Trophoblast cell (in vitro differentiated cells and primary cell): ENCODE data around the gene DENND1A.

ENCODE experiments used
- DNase-seq, 2 donors: peaks; one replicate each; pipeline ENCODE4 v3.0.0-alpha.2; 2016
- H2AFZ ChIP-seq: 2 replicates; pipeline ENCODE4 v1.6.1; 2013; ENCODE audit warnings: low read length, moderate library complexity, mild to moderate bottlenecking; ENCODE audit not compliant: insufficient read depth, poor library complexity
- H2AK5ac ChIP-seq: 2 replicates; pipeline ENCODE4 v1.6.1; 2013; ENCODE audit warnings: mild to moderate bottlenecking, low read length
- H2BK120ac ChIP-seq: 2 replicates; pipeline ENCODE4 v1.6.1; 2013; ENCODE audit warnings: low read length, mild to moderate bottlenecking, moderate library complexity; ENCODE audit not compliant: insufficient read depth, poor library complexity
- H2BK12ac ChIP-seq: 2 replicates; pipeline ENCODE4 v1.6.1; 2013; ENCODE audit warnings: mild to moderate bottlenecking, low read length, moderate library complexity
- H2BK5ac ChIP-seq: 2 replicates; pipeline ENCODE4 v1.6.1; 2013; ENCODE audit warnings: low read length, low read depth, moderate library complexity, mild to moderate bottlenecking; ENCODE audit not compliant: poor library complexity
- H3K14ac ChIP-seq: 2 replicates; pipeline ENCODE4 v1.6.1; 2013; ENCODE audit warnings: mild to moderate bottlenecking, low read length
- H3K18ac ChIP-seq: 2 replicates; pipeline ENCODE4 v1.6.1; 2013; ENCODE audit warnings: mild to moderate bottlenecking, low read length
- H3K23ac ChIP-seq: 2 replicates; pipeline ENCODE4 v1.6.1; 2013; ENCODE audit warnings: low read length
- H3K27ac ChIP-seq: 2 replicates; pipeline ENCODE4 v1.5.1; 2013; ENCODE audit warnings: low read depth, mild to moderate bottlenecking, inconsistent platforms, low read length, moderate library complexity
- H3K27me3 ChIP-seq: 2 replicates; pipeline ENCODE4 v1.6.1; 2013; ENCODE audit warnings: inconsistent platforms, mild to moderate bottlenecking, low read length, moderate library complexity; ENCODE audit not compliant: insufficient read depth
- H3K36me3 ChIP-seq, 2 experiments: 1 replicate in 1 of 2; 2 replicates in 1 of 2; pipeline ENCODE4 v1.6.1; 2013; ENCODE audit warnings: low read length in 2 of 2, mild to moderate bottlenecking in 2 of 2, moderate library complexity in 1 of 2; ENCODE audit not compliant: insufficient read depth in 2 of 2, control insufficient read depth in 1 of 2
- H3K4ac ChIP-seq: 2 replicates; pipeline ENCODE4 v1.6.1; 2013; ENCODE audit warnings: low read depth, mild to moderate bottlenecking, low read length, moderate library complexity
- H3K4me1 ChIP-seq, 2 experiments: 1 replicate in 1 of 2; 2 replicates in 1 of 2; pipeline ENCODE4 v1.6.1; 2013; ENCODE audit warnings: low read length in 2 of 2, mild to moderate bottlenecking in 2 of 2, moderate library complexity in 1 of 2; ENCODE audit not compliant: insufficient read depth in 2 of 2, control insufficient read depth in 1 of 2
- H3K4me2 ChIP-seq: 2 replicates; pipeline ENCODE4 v1.6.1; 2013; ENCODE audit warnings: inconsistent platforms, mild to moderate bottlenecking, low read length, moderate library complexity
- H3K4me3 ChIP-seq: 2 replicates; pipeline ENCODE4 v1.5.1; 2013; ENCODE audit warnings: mild to moderate bottlenecking, low read depth, low read length, inconsistent platforms
- H3K79me1 ChIP-seq: one replicate; pipeline ENCODE4 v1.6.1; 2013; ENCODE audit warnings: low read length
- H3K79me2 ChIP-seq: 2 replicates; pipeline ENCODE4 v1.6.1; 2013; ENCODE audit warnings: low read length, mild to moderate bottlenecking; ENCODE audit not compliant: control insufficient read depth, insufficient read depth, poor library complexity
- H3K9ac ChIP-seq: 2 replicates; pipeline ENCODE4 v1.6.1; 2013; ENCODE audit warnings: mild to moderate bottlenecking, low read length
- H3K9me3 ChIP-seq: 2 replicates; pipeline ENCODE4 v1.6.1; 2013; ENCODE audit warnings: low read depth, mild to moderate bottlenecking, control low read depth, inconsistent platforms, low read length; ENCODE audit not compliant: insufficient read depth
- H4K12ac ChIP-seq: 2 replicates; pipeline ENCODE4 v1.6.1; 2013; ENCODE audit warnings: low read depth, mild to moderate bottlenecking, low read length, moderate library complexity
- H4K8ac ChIP-seq: 2 replicates; pipeline ENCODE4 v1.6.1; 2013; ENCODE audit warnings: low read depth, mild to moderate bottlenecking, low read length, moderate library complexity
- H4K91ac ChIP-seq: one replicate; pipeline ENCODE4 v1.6.1; 2013; ENCODE audit warnings: low read depth, mild to moderate bottlenecking, low read length, moderate library complexity
- WGBS: extraction: QIAGEN DNeasy Blood & Tissue Kit; methylation state at CpG from one replicate; pipeline ENCODE4 v1.1.7; 2013; ENCODE audit warnings: missing lambda C conversion rate; ENCODE audit not compliant: insufficient read length, insufficient coverage; ENCODE audit errors: extremely low coverage; 5-methylcytosine and 5-hydroxymethylcytosine counted together

The DENND1A gene

GRCh38 chr9:123954518-123955280 is 24.8 kb upstream of the DENND1A start:
- no peak overlapping the region for H3K4me2 ChIP-seq
- WGBS: no CpG with 5 or more reads among the region's 9 CpGs
- no peak overlapping the region for H3K23ac ChIP-seq
- H4K91ac ChIP-seq: no peak overlapping the region
- H4K8ac ChIP-seq: no peak overlapping the region
- H3K9ac ChIP-seq: no peak overlapping the region
- H3K27me3 ChIP-seq: no peaks in the 10 kb centered on the region
- H3K4ac ChIP-seq: no peak overlapping the region
- H2BK120ac ChIP-seq: no peak overlapping the region
- H2AFZ ChIP-seq: no peak overlapping the region
- H3K9me3 ChIP-seq: no peaks in the 10 kb centered on the region
- no peak overlapping the region for H3K18ac ChIP-seq
- H3K79me2 ChIP-seq: no peaks in the 10 kb centered on the region
- H3K27ac ChIP-seq: no peak overlapping the region
- H3K14ac ChIP-seq: no peak overlapping the region
- H4K12ac ChIP-seq: no peak overlapping the region
- peak in 1 of 2 donors; percentile 57 for DNase-seq
- H3K4me1 ChIP-seq: no peaks in the 10 kb centered on the region
- H3K36me3 ChIP-seq: no peaks in the 10 kb centered on the region
- no peak overlapping the region for H2AK5ac ChIP-seq
- H2BK5ac ChIP-seq: no peak overlapping the region
- no peaks in the 10 kb centered on the region for H3K79me1 ChIP-seq
- H3K4me3 ChIP-seq: no peak overlapping the region
- no peak overlapping the region for H2BK12ac ChIP-seq

- Histone ChIP-seq H3K18ac (no peak overlapping the region), H4K91ac (no peak overlapping the region), H3K4me1 (no peaks in the 10 kb centered on the region), H4K12ac (no peak overlapping the region), H2BK12ac (no peak overlapping the region), H2AFZ (no peak overlapping the region), H3K4ac (no peak overlapping the region), H2AK5ac (no peak overlapping the region), H4K8ac (no peak overlapping the region), H2BK5ac (no peak overlapping the region), H3K79me1 (no peaks in the 10 kb centered on the region), H3K23ac (no peak overlapping the region), H3K9ac (no peak overlapping the region), H3K27ac (no peak overlapping the region), H3K79me2 (no peaks in the 10 kb centered on the region), H3K4me2 (no peak overlapping the region), H3K14ac (no peak overlapping the region), H3K4me3 (no peak overlapping the region), H3K27me3 (no peaks in the 10 kb centered on the region), H3K9me3 (no peaks in the 10 kb centered on the region), H3K36me3 (no peaks in the 10 kb centered on the region), H2BK120ac (no peak overlapping the region)
- no peak for DNase-seq
- WGBS: no CpG with 5 or more reads among the region's 9 CpGs
Observed at GRCh38 chr9:123952641-123953495, 22.9 kb upstream of the DENND1A start.

- Histone ChIP-seq H3K9ac (no peak overlapping the region), H3K23ac (no peak overlapping the region), H3K18ac (no peak overlapping the region), H3K4me2 (no peak overlapping the region), H2BK5ac (no peak overlapping the region), H3K9me3 (no peaks in the 10 kb centered on the region), H2BK12ac (no peak overlapping the region), H2AFZ (no peak overlapping the region), H4K12ac (no peak overlapping the region), H4K91ac (no peak overlapping the region), H3K14ac (no peak overlapping the region), H3K36me3 (no peaks in the 10 kb centered on the region), H4K8ac (no peak overlapping the region), H3K79me1 (peaks cover 1% of the 10 kb centered on the region), H2AK5ac (no peak overlapping the region), H2BK120ac (no peak overlapping the region), H3K4me1 (peaks cover 0 to 2% of the 10 kb centered on the region in 2 experiments), H3K27me3 (no peaks in the 10 kb centered on the region), H3K27ac (no peak overlapping the region), H3K4me3 (no peak overlapping the region), H3K79me2 (no peaks in the 10 kb centered on the region), H3K4ac (no peak overlapping the region)
- no CpG with 5 or more reads among the region's 3 CpGs for WGBS
- no peak for DNase-seq
Observed at GRCh38 chr9:123948286-123948685, 18.4 kb upstream of the DENND1A start.

- H3K18ac ChIP-seq: no peak overlapping the region
- H4K12ac ChIP-seq: no peak overlapping the region
- no peak overlapping the region for H3K27ac ChIP-seq
- no peak for DNase-seq
- no peaks in the 10 kb centered on the region for H3K36me3 ChIP-seq
- peaks cover 3 to 5% of the 10 kb centered on the region in 2 experiments for H3K4me1 ChIP-seq
- H3K4me2 ChIP-seq: no peak overlapping the region
- peaks cover 1% of the 10 kb centered on the region for H3K79me1 ChIP-seq
- no peak overlapping the region for H3K14ac ChIP-seq
- no peak overlapping the region for H2AK5ac ChIP-seq
- H3K4ac ChIP-seq: no peak overlapping the region
- H4K8ac ChIP-seq: no peak overlapping the region
- no peak overlapping the region for H3K4me3 ChIP-seq
- H3K9me3 ChIP-seq: no peaks in the 10 kb centered on the region
- H4K91ac ChIP-seq: no peak overlapping the region
- H3K79me2 ChIP-seq: peaks cover under 1% of the 10 kb centered on the region
- no peak overlapping the region for H2BK5ac ChIP-seq
- no CpG with 5 or more reads among the region's 2 CpGs for WGBS
- no peak overlapping the region for H2BK120ac ChIP-seq
- H3K9ac ChIP-seq: no peak overlapping the region
- H3K23ac ChIP-seq: no peak overlapping the region
- no peak overlapping the region for H2BK12ac ChIP-seq
- H2AFZ ChIP-seq: no peak overlapping the region
- no peaks in the 10 kb centered on the region for H3K27me3 ChIP-seq
Observed at GRCh38 chr9:123947326-123947725, 17.4 kb upstream of the DENND1A start.
